Measurements from ENCODE around the gene LRPPRC.

GRCh38 chr2:43880952-43881351 is 114.8 kb downstream of the LRPPRC start:
- TF ChIP-seq POLR2AphosphoS5 (IDR thresholded peaks at IDR 0.05; ENCODE audit: low read depth) (no peak), CTCF (IDR thresholded peaks at IDR 0.05; ENCODE audit: insufficient read depth, low read length) (no peak)
